ENCODE data around the gene MCRIP1. TPM values are rescaled to one million over a fixed set of nuclear protein-coding genes. Genes with fewer than 3 reads are reported as not detected.
A peak's percentile ranks its signal among the peaks of the same experiment; 100 is the strongest.

Gene MCRIP1
- polyA plus RNA-seq, 1 donor (not counting 4 experiments of a cell fraction or from before 2014, with no cell fraction given): 17.7 TPM

DNA sequence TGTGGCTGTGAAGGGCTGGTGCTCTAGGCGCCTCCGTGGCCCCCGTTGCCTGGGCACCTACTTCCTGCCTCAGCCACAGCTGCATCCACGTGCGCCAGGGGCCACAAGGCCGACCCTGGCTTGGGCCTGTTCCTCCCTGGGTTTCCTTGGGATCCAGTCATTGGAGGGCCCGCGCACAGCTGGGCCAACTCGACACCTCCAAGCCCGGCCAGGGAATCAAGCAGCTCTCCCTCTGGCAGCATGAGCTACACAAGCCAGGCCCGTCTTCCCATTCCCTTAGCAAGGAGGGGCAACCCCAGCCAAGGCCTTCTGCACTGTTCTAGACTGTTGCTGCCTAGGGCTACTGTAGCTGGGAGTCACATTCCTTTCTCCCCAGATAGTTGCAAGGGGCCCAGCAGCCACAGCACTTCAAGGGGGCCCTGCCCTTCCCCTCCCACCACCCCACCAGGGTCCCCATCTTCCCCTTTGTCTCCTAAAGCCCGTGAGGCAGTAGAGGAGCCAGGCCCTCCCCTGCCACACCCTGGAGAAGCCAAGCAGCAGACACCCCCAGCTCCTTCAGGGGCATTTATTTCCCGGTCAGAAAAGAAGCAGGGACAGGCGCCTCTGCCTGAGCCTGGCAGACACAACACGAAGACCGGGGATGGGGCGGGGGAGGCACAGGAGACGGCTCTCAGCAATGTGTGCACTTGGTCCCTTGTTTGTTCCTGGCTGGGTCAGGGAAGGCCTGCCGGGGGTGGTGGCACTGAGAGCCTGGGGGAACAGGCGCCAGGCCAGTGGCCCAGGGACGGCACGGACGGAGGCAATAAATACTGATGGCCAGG is 34.3 kb upstream of the MCRIP1 start:
- DNase-seq (ENCODE audit: low read depth, low spot score) (no peak), FAIRE-seq (no peak)
- no peak overlapping the region for H2AFZ ChIP-seq (ENCODE audit: control insufficient read depth, low read length)
- H3K4me3 ChIP-seq (ENCODE audit: control insufficient read depth in 2 of 3, extremely low read depth in 1 of 3, insufficient read depth in 2 of 3, low read depth in 1 of 3, low read length in 3 of 3): no peak overlapping the region
- H3K9ac ChIP-seq (ENCODE audit: control insufficient read depth, extremely low read depth, insufficient read depth, low read length): peak overlapping the region; percentile 22
- peaks cover 7% of the 10 kb centered on the region for H3K9me1 ChIP-seq (ENCODE audit: control insufficient read depth, extremely low read depth, insufficient read depth, low read length)
- dilution Hi-C loops (cut with MboI; ENCODE audit: extremely low pct_ligation_motif_present, low sequenced_read_pairs): no loop called here
- peaks cover 39% of the 10 kb centered on the region for H3K4me1 ChIP-seq (ENCODE audit: control insufficient read depth, extremely low read depth, insufficient read depth, low read length)
- peak overlapping the region; percentile 40 for H3K27ac ChIP-seq (ENCODE audit: control insufficient read depth, insufficient read depth, low read length)
- H3K9me3 ChIP-seq (ENCODE audit: control insufficient read depth, low read depth, low read length): no peaks in the 10 kb centered on the region
- TF ChIP-seq, protein P1, sequence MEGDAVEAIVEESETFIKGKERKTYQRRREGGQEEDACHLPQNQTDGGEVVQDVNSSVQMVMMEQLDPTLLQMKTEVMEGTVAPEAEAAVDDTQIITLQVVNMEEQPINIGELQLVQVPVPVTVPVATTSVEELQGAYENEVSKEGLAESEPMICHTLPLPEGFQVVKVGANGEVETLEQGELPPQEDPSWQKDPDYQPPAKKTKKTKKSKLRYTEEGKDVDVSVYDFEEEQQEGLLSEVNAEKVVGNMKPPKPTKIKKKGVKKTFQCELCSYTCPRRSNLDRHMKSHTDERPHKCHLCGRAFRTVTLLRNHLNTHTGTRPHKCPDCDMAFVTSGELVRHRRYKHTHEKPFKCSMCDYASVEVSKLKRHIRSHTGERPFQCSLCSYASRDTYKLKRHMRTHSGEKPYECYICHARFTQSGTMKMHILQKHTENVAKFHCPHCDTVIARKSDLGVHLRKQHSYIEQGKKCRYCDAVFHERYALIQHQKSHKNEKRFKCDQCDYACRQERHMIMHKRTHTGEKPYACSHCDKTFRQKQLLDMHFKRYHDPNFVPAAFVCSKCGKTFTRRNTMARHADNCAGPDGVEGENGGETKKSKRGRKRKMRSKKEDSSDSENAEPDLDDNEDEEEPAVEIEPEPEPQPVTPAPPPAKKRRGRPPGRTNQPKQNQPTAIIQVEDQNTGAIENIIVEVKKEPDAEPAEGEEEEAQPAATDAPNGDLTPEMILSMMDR (optimal IDR thresholded peaks at IDR 0.05 in 1 of 3, IDR thresholded peaks at IDR 0.05 in 1 of 3, conservative IDR thresholded peaks at IDR 0.05 in 1 of 3; ENCODE audit: extremely low read depth in 1 of 3, insufficient read depth in 2 of 3, low read length in 3 of 3): no peak
- TF ChIP-seq EZH2 (IDR thresholded peaks at IDR 0.05; ENCODE audit: low read length): no peak
- H4K20me1 ChIP-seq (ENCODE audit: control insufficient read depth, extremely low read depth, insufficient read depth, low read length): peaks cover 19% of the 10 kb centered on the region
- H3K36me3 ChIP-seq (ENCODE audit: control insufficient read depth in 2 of 2, extremely low read depth in 1 of 2, insufficient read depth in 2 of 2, low read length in 2 of 2): peaks cover 21 to 38% of the 10 kb centered on the region in 2 experiments
- no peaks in the 10 kb centered on the region for H3K27me3 ChIP-seq (ENCODE audit: control insufficient read depth, extremely low read depth, insufficient read depth, low read length)
- no peak overlapping the region for H3K4me2 ChIP-seq (ENCODE audit: control insufficient read depth, extremely low read depth, insufficient read depth, low read depth, low read length)
- H3K79me2 ChIP-seq (ENCODE audit: control insufficient read depth, insufficient read depth, low read length): peaks cover 56% of the 10 kb centered on the region

DNA sequence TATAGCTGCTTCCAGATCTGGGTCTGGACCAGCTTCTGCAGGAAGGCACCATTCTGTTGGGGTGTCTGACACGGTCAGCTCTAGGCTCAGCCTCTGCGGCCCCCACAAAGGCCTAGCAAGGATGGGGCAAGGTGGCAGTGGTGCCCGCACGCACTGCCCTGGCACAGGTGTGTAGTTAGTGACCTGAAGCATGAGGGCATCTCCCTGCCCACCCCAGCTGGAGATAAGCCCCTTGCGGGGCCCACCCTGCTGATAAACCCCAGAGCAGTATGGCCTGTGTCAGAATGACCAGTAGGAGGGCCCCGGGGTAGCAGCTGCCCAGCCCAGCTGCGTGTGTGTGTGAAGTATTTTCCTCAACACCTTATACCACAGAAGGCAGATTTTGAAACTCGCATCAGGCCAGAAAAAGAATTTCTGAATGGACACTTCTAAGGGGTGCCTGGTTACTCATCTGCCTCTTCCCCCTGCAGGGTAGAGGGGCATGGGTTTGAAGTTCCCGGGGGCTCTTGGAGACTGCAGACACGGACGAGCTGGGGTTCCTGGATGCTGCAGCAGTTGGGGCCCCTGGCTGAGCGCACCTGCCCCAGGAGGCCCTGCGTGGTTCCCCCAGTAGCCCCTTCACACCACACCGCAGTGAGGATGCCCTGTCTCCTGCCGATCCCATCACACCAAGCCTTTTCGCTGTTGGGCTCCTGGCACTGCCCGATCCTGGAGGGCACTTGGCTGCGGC is 33.5 kb upstream of the MCRIP1 start:
- no peak overlapping the region for H3K27ac ChIP-seq (ENCODE audit: control insufficient read depth, insufficient read depth, low read length)
- no peak overlapping the region for H2AFZ ChIP-seq (ENCODE audit: control insufficient read depth, low read length)
- H3K4me2 ChIP-seq (ENCODE audit: control insufficient read depth, extremely low read depth, insufficient read depth, low read depth, low read length): no peak overlapping the region
- no peaks in the 10 kb centered on the region for H3K9me3 ChIP-seq (ENCODE audit: control insufficient read depth, low read depth, low read length)
- no peaks in the 10 kb centered on the region for H3K27me3 ChIP-seq (ENCODE audit: control insufficient read depth, extremely low read depth, insufficient read depth, low read length)
- H4K20me1 ChIP-seq (ENCODE audit: control insufficient read depth, extremely low read depth, insufficient read depth, low read length): peaks cover 19% of the 10 kb centered on the region
- H3K36me3 ChIP-seq (ENCODE audit: control insufficient read depth in 2 of 2, extremely low read depth in 1 of 2, insufficient read depth in 2 of 2, low read length in 2 of 2): peaks cover 21 to 38% of the 10 kb centered on the region in 2 experiments
- dilution Hi-C loops (cut with MboI; ENCODE audit: extremely low pct_ligation_motif_present, low sequenced_read_pairs): no loop called here
- peaks cover 40% of the 10 kb centered on the region for H3K4me1 ChIP-seq (ENCODE audit: control insufficient read depth, extremely low read depth, insufficient read depth, low read length)
- peaks cover 7% of the 10 kb centered on the region for H3K9me1 ChIP-seq (ENCODE audit: control insufficient read depth, extremely low read depth, insufficient read depth, low read length)
- H3K9ac ChIP-seq (ENCODE audit: control insufficient read depth, extremely low read depth, insufficient read depth, low read length): peak overlapping the region; percentile 15
- FAIRE-seq (no peak), DNase-seq (ENCODE audit: low read depth, low spot score) (no peak)
- TF ChIP-seq EZH2 (IDR thresholded peaks at IDR 0.05; ENCODE audit: low read length): no peak
- TF ChIP-seq, protein P1 (optimal IDR thresholded peaks at IDR 0.05 in 1 of 3, IDR thresholded peaks at IDR 0.05 in 1 of 3, conservative IDR thresholded peaks at IDR 0.05 in 1 of 3; ENCODE audit: extremely low read depth in 1 of 3, insufficient read depth in 2 of 3, low read length in 3 of 3): no peak
- H3K79me2 ChIP-seq (ENCODE audit: control insufficient read depth, insufficient read depth, low read length): peaks cover 57% of the 10 kb centered on the region
- H3K4me3 ChIP-seq (ENCODE audit: control insufficient read depth in 2 of 3, extremely low read depth in 1 of 3, insufficient read depth in 2 of 3, low read depth in 1 of 3, low read length in 3 of 3): no peak overlapping the region
